NCI-H345 treated with DMSO at 0.1 percent for 48 hours (cell line): ENCODE measurements around the gene FOXN1.

Source experiments
- DNase-seq: peaks from one replicate; lab custom pipeline; 2025; ENCODE audit not compliant: unreplicated experiment; lab: John Stamatoyannopoulos, UW

FOXN1 gene

GRCh38 chr17:28524476-28525424, 18.6 kb downstream of the FOXN1 start:
- DNase-seq, result no peak

- DNase-seq, result no peak
Observed at GRCh38 chr17:28526381-28526780, 20.2 kb downstream of the FOXN1 start.

GRCh38 chr17:28527181-28527681, 21.1 kb downstream of the FOXN1 start:
- no peak for DNase-seq

GRCh38 chr17:28527859-28528258, 21.7 kb downstream of the FOXN1 start:
- DNase-seq, result no peak

- DNase-seq, result no peak
Observed at GRCh38 chr17:28528327-28529012, 22.3 kb downstream of the FOXN1 start.

GRCh38 chr17:28529013-28529400, 22.9 kb downstream of the FOXN1 start:
- DNase-seq, result no peak

GRCh38 chr17:28530250-28530649, 24.1 kb downstream of the FOXN1 start:
- no peak for DNase-seq

GRCh38 chr17:28530926-28531325, 24.8 kb downstream of the FOXN1 start:
- no peak for DNase-seq

- no peak for DNase-seq
Observed at GRCh38 chr17:28532050-28532960, 26.2 kb downstream of the FOXN1 start.

GRCh38 chr17:28533091-28533807, 27.1 kb downstream of the FOXN1 start:
- no peak for DNase-seq

- DNase-seq, result no peak
Observed at GRCh38 chr17:28534740-28535375, 28.7 kb downstream of the FOXN1 start.

- no peak for DNase-seq
Observed at GRCh38 chr17:28536532-28537218, 30.5 kb downstream of the FOXN1 start.

GRCh38 chr17:28537219-28537610, 31.1 kb downstream of the FOXN1 start:
- no peak for DNase-seq

- DNase-seq, result no peak
Observed at GRCh38 chr17:28538296-28538895, 32.2 kb downstream of the FOXN1 start.

GRCh38 chr17:28540231-28540630, 34.1 kb downstream of the FOXN1 start:
- no peak for DNase-seq

GRCh38 chr17:28541439-28541838, 35.3 kb downstream of the FOXN1 start:
- no peak for DNase-seq

- no peak for DNase-seq
Observed at GRCh38 chr17:28544402-28545140, 38.4 kb downstream of the FOXN1 start.

- no peak for DNase-seq
Observed at GRCh38 chr17:28545141-28545503, 39.0 kb downstream of the FOXN1 start.
